ENCODE measurements around the gene TTLL1.

DNA sequence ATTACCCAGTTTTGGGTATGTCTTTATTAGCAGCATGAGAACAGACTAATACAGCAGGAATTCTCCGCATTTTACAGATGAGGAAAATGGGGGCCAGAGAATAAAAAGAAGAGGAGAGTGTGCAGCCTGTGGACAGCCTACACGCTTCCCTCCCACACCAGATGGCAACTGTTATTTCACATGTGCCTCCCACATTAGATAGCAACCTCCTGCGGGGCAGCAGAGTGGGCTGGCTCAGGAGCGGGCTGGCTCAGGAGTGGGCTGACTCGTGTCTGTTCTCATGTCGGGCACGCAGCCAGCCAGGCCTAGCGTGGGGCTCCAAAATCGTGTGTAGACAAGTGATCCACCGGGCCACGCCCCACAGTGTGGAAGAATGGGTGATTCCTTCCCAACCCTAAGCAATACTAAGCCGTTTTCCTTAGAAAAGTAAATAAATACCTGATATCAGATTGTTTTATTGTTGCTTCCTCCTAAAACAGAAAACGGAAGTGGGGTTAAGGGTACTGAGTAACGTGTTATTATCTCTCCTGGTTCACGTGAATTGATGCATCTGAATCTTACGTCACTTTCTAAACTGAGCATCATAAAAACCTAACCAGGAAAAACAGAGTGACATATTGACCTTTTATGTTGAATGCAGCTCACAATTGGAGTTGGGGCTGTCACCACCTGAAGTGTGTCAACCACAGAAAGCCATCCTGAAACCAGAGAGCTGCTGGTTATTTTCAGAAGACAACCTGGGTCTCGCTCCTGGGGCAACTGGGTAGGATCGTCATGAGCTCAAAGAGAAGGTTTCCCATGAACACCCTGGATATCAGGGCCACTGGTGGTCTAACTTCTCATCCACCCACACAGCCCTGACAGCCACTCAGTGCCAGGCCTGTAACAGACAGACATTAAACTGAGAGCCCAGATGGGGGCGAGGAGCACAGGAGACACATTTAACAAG lies 3.3 kb downstream of the TTLL1 start:
- TF ChIP-seq, protein P1, sequence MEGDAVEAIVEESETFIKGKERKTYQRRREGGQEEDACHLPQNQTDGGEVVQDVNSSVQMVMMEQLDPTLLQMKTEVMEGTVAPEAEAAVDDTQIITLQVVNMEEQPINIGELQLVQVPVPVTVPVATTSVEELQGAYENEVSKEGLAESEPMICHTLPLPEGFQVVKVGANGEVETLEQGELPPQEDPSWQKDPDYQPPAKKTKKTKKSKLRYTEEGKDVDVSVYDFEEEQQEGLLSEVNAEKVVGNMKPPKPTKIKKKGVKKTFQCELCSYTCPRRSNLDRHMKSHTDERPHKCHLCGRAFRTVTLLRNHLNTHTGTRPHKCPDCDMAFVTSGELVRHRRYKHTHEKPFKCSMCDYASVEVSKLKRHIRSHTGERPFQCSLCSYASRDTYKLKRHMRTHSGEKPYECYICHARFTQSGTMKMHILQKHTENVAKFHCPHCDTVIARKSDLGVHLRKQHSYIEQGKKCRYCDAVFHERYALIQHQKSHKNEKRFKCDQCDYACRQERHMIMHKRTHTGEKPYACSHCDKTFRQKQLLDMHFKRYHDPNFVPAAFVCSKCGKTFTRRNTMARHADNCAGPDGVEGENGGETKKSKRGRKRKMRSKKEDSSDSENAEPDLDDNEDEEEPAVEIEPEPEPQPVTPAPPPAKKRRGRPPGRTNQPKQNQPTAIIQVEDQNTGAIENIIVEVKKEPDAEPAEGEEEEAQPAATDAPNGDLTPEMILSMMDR (conservative IDR thresholded peaks at IDR 0.05 in 1 of 2, IDR thresholded peaks at IDR 0.05 in 1 of 2; ENCODE audit: extremely low read depth in 1 of 2, insufficient read depth in 1 of 2, low read depth in 1 of 2, low read length in 2 of 2) = no peak
- no peak for TF ChIP-seq EZH2 (IDR thresholded peaks at IDR 0.05; ENCODE audit: borderline replicate concordance, low read length)
